GM12878 (cell line): ENCODE measurements around the gene CTAGE4. TPM values are rescaled to one million over a fixed set of nuclear protein-coding genes. Genes with fewer than 3 reads are reported as not detected.

Experiments
- ATAC-seq: fragments of 200-7000 bp; cut with Tn5 transposase; 3 replicates; pipeline ENCODE4 v1.9.1; 2020; ENCODE audit warnings: mild to moderate bottlenecking, moderate library complexity
- BruUV-seq: library from RNA; stranded (reverse); fragments of 400-500 nt; replicated peaks from 2 replicates; lab custom pipeline; 2021; lab: Mats Ljungman, UMichigan
- CTCF ChIA-PET: fragments of 300-600 bp; sonication (Branson Sonifier 250); formaldehyde crosslinking; extraction: SDS; loops from one replicate; lab custom pipeline; 2021; ENCODE audit warnings: inconsistent platforms; lab: Yijun Ruan, JAX
- POLR2A ChIA-PET: fragments of 350-600 bp; formaldehyde crosslinking; extraction: SDS; loops from one replicate; lab custom pipeline; 2021; ENCODE audit warnings: inconsistent platforms; lab: Charles Lee
- RAD21 ChIA-PET: fragments of 300-600 bp; sonication (Branson Sonifier 250); formaldehyde crosslinking; loops from one replicate; lab custom pipeline; 2023; ENCODE audit warnings: antibody characterized with exemption; ENCODE audit not compliant: unreplicated experiment; lab: Charles Lee
- SMC1A ChIA-PET: fragments of 300-600 bp; sonication (Branson Sonifier 250); formaldehyde crosslinking; loops from one replicate; lab custom pipeline; 2023; ENCODE audit not compliant: unreplicated experiment, uncharacterized antibody; lab: Charles Lee
- DNase-seq: peaks from one replicate; pipeline ENCODE4 v3.0.0-alpha.2; 2011; ENCODE audit warnings: low read depth, low spot score
- FAIRE-seq: peaks from 3 replicates; lab custom pipeline; 2011; peaks lifted over from hg19 to GRCh38; lab: Jason Lieb, UNC
- H2AFZ ChIP-seq: 2 replicates; pipeline ENCODE4 v1.6.0; 2011; ENCODE audit warnings: low read depth, low read length, control low read depth; ENCODE audit not compliant: control insufficient read depth
- H3K27ac ChIP-seq: 2 replicates; pipeline ENCODE4 v1.5.1; 2011; ENCODE audit warnings: control low read depth; ENCODE audit not compliant: control insufficient read depth, insufficient read depth
- H3K27me3 ChIP-seq, 2 experiments: replicated peaks in 1 of 2; 2 replicates each; pipeline versions ENCODE4 v1.6.0 to v1.6.1; 2011; ENCODE audit warnings: low read length in 1 of 2; ENCODE audit not compliant: control insufficient read depth in 2 of 2, insufficient read depth in 2 of 2
- H3K36me3 ChIP-seq, 2 experiments: 2 replicates each; pipeline ENCODE4 v1.5.1; 2011; ENCODE audit warnings: low read length in 1 of 2; ENCODE audit not compliant: control insufficient read depth in 2 of 2, insufficient read depth in 2 of 2
- H3K4me1 ChIP-seq: 2 replicates; pipeline ENCODE4 v1.6.1; 2011; ENCODE audit warnings: mild to moderate bottlenecking, low read length, moderate library complexity, mixed read lengths; ENCODE audit not compliant: control insufficient read depth, insufficient read depth
- H3K4me2 ChIP-seq: 2 replicates; pipeline ENCODE4 v1.6.0; 2011; ENCODE audit warnings: control low read depth; ENCODE audit not compliant: control insufficient read depth, insufficient read depth
- H3K4me3 ChIP-seq: fragments of 200-600 bp; sonication (generic); 2 replicates; pipeline ENCODE4 v1.5.1; 2016
- H3K79me2 ChIP-seq: 2 replicates; pipeline ENCODE4 v1.6.0; 2011; ENCODE audit warnings: low read length; ENCODE audit not compliant: control insufficient read depth, insufficient read depth
- H3K9ac ChIP-seq: 2 replicates; pipeline ENCODE4 v1.8.0; 2011; ENCODE audit warnings: low read length, control low read depth, mixed read lengths; ENCODE audit not compliant: control insufficient read depth, insufficient read depth
- H3K9me3 ChIP-seq: replicated peaks from 3 replicates; pipeline ENCODE4 v1.5.1; 2011; ENCODE audit warnings: mild to moderate bottlenecking, low read length; ENCODE audit not compliant: control insufficient read depth, insufficient read depth
- H4K20me1 ChIP-seq: 2 replicates; pipeline ENCODE4 v1.6.0; 2011; ENCODE audit not compliant: control insufficient read depth, insufficient read depth
- ATF3 ChIP-seq: IDR thresholded peaks from 2 replicates; pipeline ENCODE4 v1.6.1; 2011; ENCODE audit warnings: low read depth, mild to moderate bottlenecking, low read length, moderate library complexity, borderline replicate concordance; ENCODE audit errors: extremely low read depth
- CTCF ChIP-seq, 3 experiments: IDR thresholded peaks in 2 of 3; conservative IDR thresholded peaks in 1 of 3; 2 replicates each; pipeline ENCODE4 v1.5.1; 2011; ENCODE audit warnings: low read depth in 3 of 3, low read length in 3 of 3, mild to moderate bottlenecking in 3 of 3, control low read depth in 2 of 3, moderate library complexity in 2 of 3, inconsistent platforms in 1 of 3, mixed read lengths in 1 of 3; ENCODE audit not compliant: control insufficient read depth in 2 of 3, insufficient read depth in 1 of 3; ENCODE audit errors: extremely low read depth in 1 of 3
- EED ChIP-seq: sonication (generic); IDR thresholded peaks from 2 replicates; pipeline ENCODE4 v1.6.1; 2016; ENCODE audit warnings: antibody characterized with exemption, low read depth
- EZH2 ChIP-seq: IDR thresholded peaks from 2 replicates; pipeline ENCODE4 v1.6.1; 2012; ENCODE audit warnings: low read depth, mild to moderate bottlenecking, control low read depth, inconsistent platforms, low read length, borderline replicate concordance; ENCODE audit not compliant: control insufficient read depth
- HDAC2 ChIP-seq: fragments of 200-600 bp; sonication (generic); IDR thresholded peaks from 2 replicates; pipeline ENCODE4 v1.6.1; 2017
- JUNB ChIP-seq: IDR thresholded peaks from 2 replicates; pipeline ENCODE4 v1.6.1; 2016; ENCODE audit warnings: antibody characterized with exemption, mild to moderate bottlenecking
- KDM1A ChIP-seq: fragments of 200-600 bp; sonication (generic); IDR thresholded peaks from 2 replicates; pipeline ENCODE4 v1.6.1; 2016; ENCODE audit warnings: borderline replicate concordance
- MXI1 ChIP-seq: fragments of 150-350 bp; IDR thresholded peaks from 2 replicates; pipeline ENCODE4 v1.6.1; 2011; ENCODE audit warnings: low read depth, mild to moderate bottlenecking, inconsistent platforms, low read length, improper control_type of control experiment
- NRF1 ChIP-seq: conservative IDR thresholded peaks from 2 replicates; pipeline ENCODE4 v1.6.1; 2011; ENCODE audit warnings: mild to moderate bottlenecking, low read depth, low read length, improper control_type of control experiment
- PKNOX1 ChIP-seq: fragments of 450-650 bp; IDR thresholded peaks from 2 replicates; pipeline ENCODE4 v1.6.1; 2016; ENCODE audit warnings: mild to moderate bottlenecking
- POU2F2 ChIP-seq: IDR thresholded peaks from 3 replicates; pipeline ENCODE4 v1.6.1; 2011; ENCODE audit warnings: low read depth, mild to moderate bottlenecking, low read length, borderline replicate concordance
- RFX5 ChIP-seq: IDR thresholded peaks from 2 replicates; pipeline ENCODE4 v1.6.1; 2011; ENCODE audit warnings: low read depth, low read length, improper control_type of control experiment
- SIN3A ChIP-seq: IDR thresholded peaks from 2 replicates; pipeline ENCODE4 v1.6.1; 2012; ENCODE audit warnings: low read depth, low read length, improper control_type of control experiment
- SP1 ChIP-seq: IDR thresholded peaks from one replicate; pipeline ENCODE4 v1.6.1; 2011; ENCODE audit warnings: low read depth, low read length
- STAT3 ChIP-seq: IDR thresholded peaks from 2 replicates; pipeline ENCODE4 v1.6.1; 2011; ENCODE audit warnings: low read depth, low read length, improper control_type of control experiment
- WRNIP1 ChIP-seq: IDR thresholded peaks from 2 replicates; pipeline ENCODE4 v1.6.1; 2011; ENCODE audit warnings: low read depth, low read length, improper control_type of control experiment, borderline replicate concordance
- ZNF384 ChIP-seq: IDR thresholded peaks from 2 replicates; pipeline ENCODE4 v1.6.1; 2012; ENCODE audit warnings: low read depth, mild to moderate bottlenecking, low read length, improper control_type of control experiment, borderline replicate concordance
- ZNF622 ChIP-seq: fragments of 450-650 bp; IDR thresholded peaks from 2 replicates; pipeline ENCODE4 v1.6.1; 2017; ENCODE audit warnings: mild to moderate bottlenecking, inconsistent platforms
- ZSCAN29 ChIP-seq: fragments of 450-650 bp; IDR thresholded peaks from 2 replicates; pipeline ENCODE4 v1.6.1; 2017; ENCODE audit warnings: mild to moderate bottlenecking, moderate library complexity
- WGBS: methylation state at CpG from one replicate; pipeline ENCODE4 v1.1.6; 2016; ENCODE audit warnings: low lambda C conversion rate; ENCODE audit not compliant: insufficient replicate concordance, insufficient coverage; ENCODE audit errors: missing lambda C conversion rate; 5-methylcytosine and 5-hydroxymethylcytosine counted together
- in situ Hi-C: fragments of 300-500 bp; cut with MboI; formaldehyde crosslinking; loops from 9 replicates; pipeline ENCODE4 v1.14.3; 2018; ENCODE audit warnings: mixed read lengths
- intact Hi-C: fragments of 100-400 bp; cut with micrococcal nuclease; formaldehyde crosslinking; loops from one replicate; pipeline ENCODE4 v1.14.2; 2022; ENCODE audit not compliant: unreplicated experiment
- polyA plus RNA-seq, 11 experiments: library from polyadenylated mRNA; depleted of rRNA in 4 of 11; unstranded in 6 of 11; stranded (reverse) in 5 of 11; fragments of >200 nt; fragmentation: Nextera tagmentation in 4 of 11; fragmentation: Illumina TruSeq in 1 of 11; extraction: Ambion mirVana in 4 of 11; extraction: Trizol in 1 of 11; gene quantifications; 1 replicate in 1 of 11; 2 replicates in 10 of 11; pipeline versions ENCODE4 v1.2.1 to v1.2.3, GENCODE V29; 2011 to 2016; ENCODE audit warnings: inconsistent platforms in 2 of 11, missing spikeins in 2 of 11, low read depth in 1 of 11
- total RNA-seq, 4 experiments: library from RNA; depleted of rRNA in 3 of 4; stranded (reverse); fragments of >200 nt in 3 of 4; fragmentation: Illumina TruSeq in 1 of 4; extraction: Trizol in 1 of 4; gene quantifications; 2 replicates each; pipeline versions ENCODE4 v1.2.1 to v1.2.3, GENCODE V29; 2013 to 2021

CTAGE4 gene
- total and polyA plus RNA-seq, 10 of the 15 experiments (the other 5 are each of a cell fraction or from before 2014, with no cell fraction given): 0.09 to 1.5 (median 1.0) TPM; not detected in 1

GRCh38 chr7:144134116-144134515 is 49.1 kb upstream of the CTAGE4 start:
- no peak for FAIRE-seq
- no peak for DNase-seq
- in situ Hi-C loops: no loop called here

GRCh38 chr7:144137501-144137900 is 45.8 kb upstream of the CTAGE4 start:
- intact Hi-C loops: no loop called here
- CTCF ChIA-PET: interaction anchor here (2.9 kb wide), 1 partner anchor 10 kb away, joined by 10 read pairs; no protein-coding TSS in a partner anchor
- RAD21 ChIA-PET: no interaction called here
- TF ChIP-seq RFX5: no peak
- TF ChIP-seq KDM1A: no peak
- TF ChIP-seq PKNOX1: no peak
- TF ChIP-seq HDAC2: no peak
- no peak for TF ChIP-seq WRNIP1
- TF ChIP-seq CTCF (IDR thresholded peaks at IDR 0.05 in 2 of 3, conservative IDR thresholded peaks at IDR 0.05 in 1 of 3; ENCODE audit: control insufficient read depth in 2 of 3, extremely low read depth in 1 of 3, insufficient read depth in 1 of 3, low read depth in 3 of 3, low read length in 3 of 3): no peak
- TF ChIP-seq ATF3: no peak
- TF ChIP-seq NRF1: no peak

More at GRCh38 chr7:144134116-144134515, 49.1 kb upstream of the CTAGE4 start:
- Histone ChIP-seq H3K27ac (no peak overlapping the region), H3K4me3 (no peak overlapping the region)
- 0% methylated on average over 1 of the region's 1 CpG for WGBS
- no peak for TF ChIP-seq SP1
- TF ChIP-seq ZNF622: no peak
- TF ChIP-seq JUNB: no peak
- no peak for TF ChIP-seq POU2F2
- no peak for TF ChIP-seq EZH2
- no peak for TF ChIP-seq MXI1
- TF ChIP-seq SIN3A: no peak
- no peak for TF ChIP-seq EED
- TF ChIP-seq ZNF384: no peak
- TF ChIP-seq ZSCAN29: no peak
- TF ChIP-seq STAT3: no peak
- TF ChIP-seq, all 136 proteins: peak for 0
- intact Hi-C loops: no loop called here
- BruUV-seq: no TSS peak
- H3K4me2 ChIP-seq: no peak overlapping the region
- no peaks in the 10 kb centered on the region for H4K20me1 ChIP-seq
- ChIA-PET CTCF (interaction anchor here (0.9 kb wide), 1 partner anchor 397 kb away, joined by 3 read pairs; no protein-coding TSS in a partner anchor), SMC1A (no interaction called here), POLR2A (no interaction called here), RAD21 (no interaction called here)
- no peak overlapping the region for H2AFZ ChIP-seq
- no peak for ATAC-seq
- H3K9ac ChIP-seq: no peak overlapping the region
- no peaks in the 10 kb centered on the region for H3K79me2 ChIP-seq
- H3K4me1 ChIP-seq: no peaks in the 10 kb centered on the region
- H3K27me3 ChIP-seq: no peaks in the 10 kb centered on the region
- no peaks in the 10 kb centered on the region for H3K9me3 ChIP-seq
- no peaks in the 10 kb centered on the region for H3K36me3 ChIP-seq

More at GRCh38 chr7:144137501-144137900, 45.8 kb upstream of the CTAGE4 start:
- DNase-seq (no peak), FAIRE-seq (no peak), ATAC-seq (no peak)
- H3K4me2 ChIP-seq: no peak overlapping the region
- WGBS: 0% methylated on average over 1 of the region's 1 CpG
- no peaks in the 10 kb centered on the region for H3K36me3 ChIP-seq
- H3K9ac ChIP-seq: no peak overlapping the region
- in situ Hi-C loops: no loop called here
- H3K79me2 ChIP-seq: no peaks in the 10 kb centered on the region
- H3K27me3 ChIP-seq: no peaks in the 10 kb centered on the region
- ChIA-PET POLR2A (no interaction called here), SMC1A (no interaction called here)
- no peak overlapping the region for H3K27ac ChIP-seq
- H3K4me3 ChIP-seq: no peak overlapping the region
- H4K20me1 ChIP-seq: no peaks in the 10 kb centered on the region
- no TSS peak for BruUV-seq
- H3K4me1 ChIP-seq: no peaks in the 10 kb centered on the region
- no peak overlapping the region for H2AFZ ChIP-seq
- H3K9me3 ChIP-seq: no peaks in the 10 kb centered on the region
